ENCODE measurements around the gene FBXL13.
"Not testable (repeated sequence)": the region's sequence is repeated elsewhere in the genome, so short reads cannot be mapped to it uniquely, and the experiment has no call there.

The FBXL13 gene

GRCh38 chr7:102979670-102980069 is 94.9 kb downstream of the FBXL13 start:
- DNase-seq = no peak

- no peak for DNase-seq
Observed at GRCh38 chr7:102978284-102978683, 96.3 kb downstream of the FBXL13 start.

- not testable (repeated sequence) for DNase-seq
Observed at GRCh38 chr7:102977586-102977985, 97.0 kb downstream of the FBXL13 start.

DNA sequence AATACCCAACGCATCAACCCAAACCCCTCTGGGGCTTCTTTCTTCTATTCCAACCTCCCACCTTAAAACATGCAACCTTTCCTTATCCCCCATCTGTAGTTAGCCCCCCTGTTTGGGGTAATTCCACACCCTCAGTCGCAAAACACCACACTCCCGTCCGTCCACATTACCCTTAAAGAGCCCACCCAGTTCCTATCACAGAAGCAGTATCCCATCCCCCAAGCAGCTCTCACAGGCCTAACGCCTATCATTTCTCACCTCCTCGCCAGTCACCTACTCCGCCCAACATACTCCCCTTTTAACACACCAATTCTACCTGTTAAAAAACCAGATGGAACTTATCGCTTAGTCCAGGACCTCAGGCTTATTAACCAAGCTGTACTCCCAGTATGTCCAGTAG is 98.1 kb downstream of the FBXL13 start:
- no peak for DNase-seq

- no peak for DNase-seq
Observed at GRCh38 chr7:102975854-102976253, 98.7 kb downstream of the FBXL13 start.

GRCh38 chr7:102974366-102975236 is 100.0 kb downstream of the FBXL13 start:
- DNase-seq = no peak

- no peak for DNase-seq
Observed at GRCh38 chr7:102973096-102973802, 101.3 kb downstream of the FBXL13 start.

GRCh38 chr7:102967798-102968197 is 106.8 kb downstream of the FBXL13 start:
- DNase-seq = no peak

- no peak for DNase-seq
Observed at GRCh38 chr7:102966465-102966864, 108.1 kb downstream of the FBXL13 start.

GRCh38 chr7:102961993-102962392 is 112.6 kb downstream of the FBXL13 start:
- DNase-seq = not testable (repeated sequence)

DNA sequence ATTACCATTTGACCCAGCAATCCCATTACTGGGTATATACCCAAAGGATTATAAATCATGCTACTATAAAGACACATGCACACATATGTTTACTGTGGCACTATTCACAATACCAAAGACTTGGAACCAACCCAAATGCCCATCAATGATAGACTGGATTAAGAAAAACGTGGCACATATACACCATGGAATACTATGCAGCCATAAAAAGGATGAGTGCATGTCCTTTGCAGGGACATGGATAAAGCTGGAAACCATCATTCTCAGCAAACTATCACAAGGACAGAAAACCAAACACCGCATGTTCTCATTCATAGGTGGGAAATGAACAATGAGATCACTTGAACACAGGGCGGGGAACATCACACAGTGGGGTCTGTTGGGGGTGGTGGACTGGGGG is 116.6 kb downstream of the FBXL13 start:
- not testable (repeated sequence) for DNase-seq

- not testable (repeated sequence) for DNase-seq
Observed at GRCh38 chr7:102954359-102954758, 120.2 kb downstream of the FBXL13 start.

DNA sequence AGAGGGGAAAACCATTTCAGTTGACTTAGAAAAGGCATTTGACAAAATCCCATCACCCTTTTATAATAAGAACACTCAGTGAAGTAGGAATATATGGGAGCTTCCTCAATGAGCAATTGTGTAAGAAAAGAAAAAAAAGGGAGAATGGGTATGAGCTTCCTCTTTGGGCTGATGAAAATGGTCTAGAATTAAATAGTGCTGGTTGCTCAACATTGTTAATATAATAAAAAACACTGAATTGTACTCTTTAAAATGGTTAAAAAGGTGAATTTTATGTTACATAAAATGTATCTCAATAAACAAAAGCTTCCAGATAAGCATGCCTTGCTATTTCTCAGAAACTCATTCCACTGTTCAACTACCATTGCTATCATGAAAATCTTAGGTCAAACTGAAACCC is 121.2 kb downstream of the FBXL13 start:
- DNase-seq = no peak

- no peak for DNase-seq
Observed at GRCh38 chr7:102951839-102952238, 122.8 kb downstream of the FBXL13 start.

- no peak for DNase-seq
Observed at GRCh38 chr7:102944241-102944640, 130.4 kb downstream of the FBXL13 start.

DNA sequence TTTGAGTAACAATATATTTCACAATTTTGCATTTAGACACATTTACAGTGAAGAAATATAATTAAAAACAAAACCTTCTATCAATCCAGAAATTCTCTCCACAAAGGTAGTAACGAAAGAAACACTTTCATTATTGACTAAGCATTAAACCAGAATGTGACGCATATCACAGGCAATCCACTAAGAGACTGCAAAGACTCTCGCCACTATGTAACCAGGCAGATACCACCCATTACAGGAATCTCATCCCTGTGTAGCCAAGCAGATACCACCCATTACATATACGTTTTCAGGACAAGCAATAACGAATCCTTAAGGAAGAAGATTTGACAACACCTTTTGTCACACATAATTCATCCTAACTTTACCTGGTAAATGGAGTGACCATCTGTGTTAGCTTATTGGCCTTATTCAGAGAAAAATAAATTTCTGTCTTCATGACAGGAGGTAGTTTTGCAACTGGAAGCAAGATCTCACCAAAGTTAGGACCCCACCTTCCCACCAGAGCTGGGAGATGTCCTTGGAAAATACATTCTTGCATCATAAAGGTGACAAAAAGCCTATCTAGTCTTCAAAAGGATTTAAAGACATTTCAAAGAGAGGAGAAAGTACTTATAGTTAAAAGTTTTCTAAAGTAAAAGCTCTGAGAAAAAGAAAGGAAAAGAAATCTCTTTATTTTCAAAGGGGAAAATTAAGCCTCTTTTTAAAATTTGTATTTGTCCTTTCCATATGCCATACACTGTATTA is 131.0 kb downstream of the FBXL13 start:
- DNase-seq = no peak

- no peak for DNase-seq
Observed at GRCh38 chr7:102942868-102943267, 131.7 kb downstream of the FBXL13 start.

- DNase-seq = no peak
Observed at GRCh38 chr7:102942181-102942866, 132.3 kb downstream of the FBXL13 start.

DNA sequence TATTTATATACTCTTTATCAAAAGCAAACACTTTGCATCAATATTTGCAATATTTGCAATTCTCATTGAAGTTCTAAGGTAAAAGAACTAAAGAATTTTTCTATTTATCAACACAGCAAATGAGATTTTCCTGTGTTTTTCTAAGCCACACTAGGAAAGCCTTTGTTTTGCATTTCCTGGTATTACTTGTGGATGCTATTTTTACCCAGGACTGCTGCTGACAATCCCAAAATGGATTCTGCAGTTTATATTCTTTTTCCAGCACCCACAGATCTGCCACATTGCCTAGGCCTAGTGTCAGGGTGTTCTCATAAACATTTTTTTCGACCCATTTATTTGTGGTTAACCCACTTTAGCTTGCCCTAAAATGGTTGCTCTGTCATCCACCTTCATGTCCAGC is 135.9 kb downstream of the FBXL13 start:
- DNase-seq = no peak

GRCh38 chr7:102935450-102936115 is 139.0 kb downstream of the FBXL13 start:
- no peak for DNase-seq

- no peak for DNase-seq
Observed at GRCh38 chr7:102934701-102935100, 139.9 kb downstream of the FBXL13 start.

DNA sequence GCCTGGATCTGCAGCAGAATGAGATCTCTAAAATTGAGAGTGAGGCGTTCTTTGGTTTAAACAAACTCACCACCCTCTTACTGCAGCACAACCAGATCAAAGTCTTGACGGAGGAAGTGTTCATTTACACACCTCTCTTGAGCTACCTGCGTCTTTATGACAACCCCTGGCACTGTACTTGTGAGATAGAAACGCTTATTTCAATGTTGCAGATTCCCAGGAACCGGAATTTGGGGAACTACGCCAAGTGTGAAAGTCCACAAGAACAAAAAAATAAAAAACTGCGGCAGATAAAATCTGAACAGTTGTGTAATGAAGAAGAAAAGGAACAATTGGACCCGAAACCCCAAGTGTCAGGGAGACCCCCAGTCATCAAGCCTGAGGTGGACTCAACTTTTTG is 140.4 kb downstream of the FBXL13 start:
- no peak for DNase-seq

All from NCI-H187 (cell line).